Stimulated activated CD4-positive, alpha-beta T cell treated with anti-CD3 and anti-CD28 coated beads, Interleukin-4, amount 100 ng/mL, for 24 hours (primary cell): Measurements from ENCODE around the gene VAPB.

Experiments used
- DNase-seq: peaks from one replicate; pipeline ENCODE4 v3.0.0-alpha.2; 2020

VAPB gene

GRCh38 chr20:58438970-58439808 is 50.2 kb downstream of the VAPB start:
- no peak for DNase-seq

DNA sequence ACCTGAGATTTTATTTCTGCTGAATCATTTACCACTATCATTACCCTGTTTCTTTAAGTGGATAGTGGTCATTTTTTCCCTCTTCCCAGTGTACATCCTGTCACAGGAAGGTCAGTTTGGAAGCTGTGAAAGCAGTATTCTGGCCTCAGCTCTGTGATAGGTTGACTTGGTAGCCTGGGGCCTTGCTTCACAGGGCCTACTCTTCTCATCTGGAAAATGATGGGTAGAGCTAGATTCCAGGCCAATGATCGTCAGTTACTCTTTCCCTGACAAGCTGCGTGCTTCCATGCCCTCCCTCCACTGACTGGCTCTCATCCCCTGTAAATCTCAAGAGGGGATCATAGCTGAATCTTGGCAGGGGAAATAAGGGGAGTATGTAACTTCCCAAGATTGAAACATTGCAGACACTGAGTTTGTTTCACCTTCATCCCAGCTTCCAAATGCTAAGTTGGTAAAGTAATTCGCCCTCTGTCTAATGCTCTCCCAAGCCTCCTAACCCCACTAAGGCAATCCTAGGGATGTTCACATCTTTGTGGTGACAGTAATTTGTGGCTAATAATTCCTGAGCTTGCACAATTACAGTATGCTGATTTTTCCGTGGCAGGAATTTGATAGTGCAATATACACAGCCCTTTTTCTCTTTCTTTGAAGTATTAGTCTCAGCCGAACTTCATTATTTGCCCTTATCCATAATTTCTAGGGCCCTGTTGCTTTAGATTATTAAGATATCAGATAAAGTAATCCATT is 51.2 kb downstream of the VAPB start:
- no peak for DNase-seq

- no peak for DNase-seq
Measured at GRCh38 chr20:58441723-58442122, 52.7 kb downstream of the VAPB start.

- DNase-seq: no peak
Measured at GRCh38 chr20:58444746-58445255, 55.8 kb downstream of the VAPB start.

DNA sequence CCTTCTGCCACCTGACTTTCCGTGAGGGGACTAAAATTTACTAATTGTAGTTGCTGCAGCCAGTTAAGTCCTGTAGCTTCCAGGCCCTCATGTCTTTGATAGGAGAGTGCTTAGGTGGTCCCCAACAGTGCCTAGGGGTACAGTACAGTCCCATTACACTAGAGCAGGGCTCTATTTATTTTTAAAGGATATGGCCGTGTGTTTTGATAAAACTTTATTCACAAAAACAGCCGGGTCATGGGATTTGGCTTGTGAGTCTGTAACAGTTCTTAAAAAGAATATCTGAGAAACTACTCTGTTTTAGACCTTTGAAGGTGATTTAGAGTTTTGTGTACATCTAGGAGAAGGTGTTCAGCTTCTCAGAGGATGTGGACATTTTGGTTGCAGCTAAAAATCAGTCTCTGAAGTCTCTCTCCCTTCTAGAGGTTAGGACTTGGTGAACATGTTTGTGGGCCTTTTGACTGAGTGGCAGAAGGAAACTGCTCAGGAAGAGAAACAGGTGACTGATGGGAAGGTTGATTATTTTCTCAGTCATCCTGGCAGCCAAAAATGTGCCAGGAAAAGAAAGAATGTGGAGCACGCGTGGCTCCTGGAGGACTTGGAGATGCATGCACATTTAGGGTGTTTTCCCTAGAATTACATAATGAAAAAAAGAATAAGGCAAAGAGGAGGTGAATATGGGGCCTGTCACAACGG is 57.4 kb downstream of the VAPB start:
- no peak for DNase-seq

DNA sequence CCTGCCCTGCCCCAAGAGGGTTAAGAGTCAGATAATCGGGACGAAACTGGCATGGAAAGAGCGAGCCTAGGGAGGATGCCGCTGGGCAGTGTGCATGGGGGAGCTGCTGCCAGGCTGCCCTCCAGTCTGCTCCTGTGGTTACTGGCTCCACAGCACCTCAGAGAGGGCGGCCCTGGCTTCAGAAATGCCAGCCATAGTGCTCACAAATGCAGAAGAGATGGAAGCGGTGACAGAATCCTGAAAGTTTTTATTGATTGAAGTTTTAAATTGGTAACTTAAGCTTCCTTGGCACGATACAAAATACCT is 57.9 kb downstream of the VAPB start:
- DNase-seq: no peak

GRCh38 chr20:58447511-58448391 is 58.7 kb downstream of the VAPB start:
- DNase-seq: peak; percentile 50

- DNase-seq: no peak
Measured at GRCh38 chr20:58448958-58449357, 59.9 kb downstream of the VAPB start.

DNA sequence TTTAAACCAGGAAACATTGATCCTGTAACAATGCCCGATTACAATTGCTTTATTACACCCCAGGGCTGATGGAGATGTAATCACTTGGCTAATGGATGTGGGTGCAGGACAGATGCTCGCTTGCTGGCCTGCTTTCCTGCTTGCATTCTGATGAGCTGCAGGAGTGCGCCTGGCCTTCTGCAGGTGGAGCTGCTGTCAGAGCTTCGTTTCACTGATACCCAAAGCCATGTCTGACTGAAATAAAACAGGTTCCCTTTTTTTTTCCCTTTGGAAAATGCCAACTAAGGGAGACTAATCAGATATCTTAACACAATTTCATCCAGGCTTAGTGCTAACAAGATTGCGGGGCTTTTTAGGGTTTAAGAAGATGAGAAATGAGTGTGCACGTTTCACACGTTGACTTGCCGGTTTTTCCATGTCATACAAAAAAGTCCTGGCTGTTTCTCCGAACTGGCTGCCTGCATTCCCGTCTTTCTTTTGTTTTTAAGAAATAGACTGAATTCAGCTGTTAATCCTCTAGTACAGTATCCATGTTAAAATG is 60.7 kb downstream of the VAPB start:
- no peak for DNase-seq

GRCh38 chr20:58450254-58450653 is 61.2 kb downstream of the VAPB start:
- DNase-seq: no peak

- no peak for DNase-seq
Measured at GRCh38 chr20:58452667-58453255, 63.7 kb downstream of the VAPB start.

DNA sequence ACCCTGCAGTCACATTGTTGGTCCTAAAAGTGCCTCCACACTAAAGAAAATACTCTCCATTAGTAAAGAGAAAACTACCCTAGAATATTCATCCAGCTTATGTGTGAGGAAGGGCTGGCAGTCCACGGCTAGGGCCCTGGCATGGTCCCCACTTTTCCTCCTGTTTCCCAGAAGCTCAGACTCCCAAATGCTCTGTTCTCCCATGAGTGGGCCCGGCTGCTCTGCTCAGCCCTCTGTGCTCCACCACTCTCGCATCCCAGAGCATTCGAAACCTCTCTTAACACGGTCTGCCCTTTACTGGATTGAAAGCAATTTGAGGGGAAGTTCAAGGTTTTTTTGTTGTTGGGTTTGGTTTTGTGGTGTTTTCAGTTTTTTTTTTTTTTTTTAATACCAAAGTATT is 64.4 kb downstream of the VAPB start:
- no peak for DNase-seq

- DNase-seq: no peak
Measured at GRCh38 chr20:58454460-58454859, 65.4 kb downstream of the VAPB start.

DNA sequence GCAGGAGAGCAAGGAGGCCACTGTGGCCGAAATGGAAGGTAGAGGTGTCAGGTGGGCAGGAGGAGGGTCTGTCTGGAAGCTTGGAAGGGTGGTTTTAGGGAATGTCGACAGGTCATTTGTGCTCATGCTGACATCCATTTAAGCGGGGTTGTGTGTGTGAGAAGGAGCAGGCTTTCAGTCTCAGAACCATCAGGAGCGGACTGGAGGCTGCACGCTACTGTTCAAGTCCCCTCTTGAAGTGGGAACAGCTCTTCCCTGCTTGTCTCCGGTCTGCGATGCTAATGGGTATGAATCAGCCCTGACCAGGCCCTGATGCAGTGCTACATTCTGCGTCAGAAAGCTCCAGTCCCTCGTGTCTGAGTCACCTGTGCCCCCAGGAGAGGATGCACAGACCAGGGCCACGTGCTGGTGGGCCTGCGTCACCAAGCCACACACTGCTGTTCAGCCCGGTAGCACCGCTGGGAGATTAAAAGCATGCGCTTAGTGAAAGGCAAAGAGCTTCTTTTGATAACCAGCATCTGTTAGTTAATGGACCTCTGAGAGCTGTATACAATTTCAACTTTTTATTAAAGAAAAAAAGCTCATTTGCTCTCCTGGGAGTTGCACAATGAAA is 68.2 kb downstream of the VAPB start:
- DNase-seq: no peak

DNA sequence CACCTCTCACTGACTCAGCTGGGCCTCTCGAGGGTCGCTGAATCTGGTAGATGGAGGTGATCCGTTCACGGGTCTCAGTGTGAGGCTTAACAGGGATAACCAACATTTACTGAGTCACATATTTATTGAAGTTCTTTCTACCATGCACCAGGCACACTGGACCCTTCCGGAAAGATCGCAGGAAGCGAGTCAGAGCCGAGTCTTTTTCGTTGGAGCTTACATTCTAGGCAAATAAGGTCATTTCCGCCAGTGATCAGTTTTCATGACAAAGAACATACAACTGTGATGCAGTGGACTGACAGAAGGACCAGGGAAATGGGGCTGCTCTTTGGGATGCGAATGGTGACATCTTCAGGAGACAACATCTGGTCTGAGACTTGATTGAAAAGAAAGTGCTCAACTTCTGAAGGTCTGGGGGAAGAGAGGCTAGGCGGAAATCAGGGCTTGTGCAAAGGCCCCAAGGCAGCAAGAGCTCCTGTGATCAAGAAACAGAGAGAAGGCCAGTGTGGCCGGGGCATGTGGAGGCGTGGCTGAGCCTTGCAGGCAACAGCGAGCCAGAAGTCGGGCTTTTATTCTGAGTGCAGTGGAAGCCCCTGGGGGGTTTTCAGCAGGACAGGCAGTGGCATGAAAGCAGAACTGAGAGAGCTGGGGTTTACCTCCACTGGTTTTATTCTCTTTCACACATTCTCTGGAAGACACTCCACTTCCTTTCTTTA is 69.5 kb downstream of the VAPB start:
- DNase-seq: no peak

GRCh38 chr20:58459058-58459750 is 70.2 kb downstream of the VAPB start:
- DNase-seq: no peak

DNA sequence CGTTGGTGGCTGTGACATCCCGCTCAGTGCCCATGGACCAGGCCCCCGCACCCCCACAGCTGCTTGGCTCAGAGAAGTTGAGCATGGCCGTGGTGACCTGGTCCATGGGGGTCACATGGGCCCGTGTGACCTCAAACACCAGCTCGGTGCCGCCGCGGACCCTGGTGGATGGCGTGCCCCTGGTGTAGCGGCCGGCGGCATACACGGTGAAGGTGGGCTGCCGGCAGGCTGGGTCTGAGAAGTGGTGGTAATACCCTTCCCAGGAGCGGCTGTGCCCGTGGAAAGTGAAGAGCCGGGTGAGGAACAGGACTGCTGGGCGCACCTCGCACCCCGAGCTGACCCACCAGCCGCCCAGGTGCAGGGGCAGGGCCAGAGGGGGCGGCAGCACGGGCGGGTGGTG is 72.1 kb downstream of the VAPB start:
- no peak for DNase-seq

GRCh38 chr20:58461899-58462298 is 72.9 kb downstream of the VAPB start:
- DNase-seq: no peak

DNA sequence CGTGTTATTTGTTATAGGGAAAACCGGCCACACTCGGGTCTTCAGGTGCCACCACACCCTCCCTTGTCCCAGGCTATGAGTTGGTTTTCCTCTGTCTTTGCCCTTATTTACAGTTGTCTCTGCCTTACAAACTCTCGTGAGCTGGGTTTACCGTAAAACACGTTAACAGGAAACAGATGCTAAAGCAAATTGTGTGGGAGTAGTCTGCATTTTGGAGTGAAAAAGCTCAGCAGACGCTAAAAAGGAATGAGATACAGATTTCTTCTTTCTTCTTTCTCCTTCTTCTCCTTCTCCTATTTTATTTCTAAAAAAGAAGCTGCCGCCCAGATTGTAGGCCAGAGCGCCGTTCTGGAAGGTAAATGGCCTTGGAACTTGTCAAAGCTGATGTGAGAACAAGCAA is 74.2 kb downstream of the VAPB start:
- no peak for DNase-seq

GRCh38 chr20:58464838-58465237 is 75.8 kb downstream of the VAPB start:
- no peak for DNase-seq
